Activated naive CD4-positive, alpha-beta T cell treated with anti-CD3 and anti-CD28 coated beads, Interleukin-2, amount 50 U/mL, for 16 hours (primary cell): ENCODE measurements around the gene KIF6.
A peak's percentile ranks its signal among the peaks of the same experiment; 100 is the strongest.

Source experiments
- DNase-seq: peaks from one replicate; pipeline ENCODE4 v3.0.0-alpha.2; 2020

The KIF6 gene

GRCh38 chr6:39366931-39367618 lies 358.1 kb downstream of the KIF6 start:
- DNase-seq, result no peak

GRCh38 chr6:39365281-39366074 lies 359.7 kb downstream of the KIF6 start:
- no peak for DNase-seq

- no peak for DNase-seq
These were observed 361.9 kb downstream of the KIF6 start for GRCh38 chr6:39363280-39363679.

- DNase-seq, result no peak
These were observed 362.7 kb downstream of the KIF6 start for GRCh38 chr6:39362487-39362865.

- peak; percentile 53 for DNase-seq
These were observed 363.3 kb downstream of the KIF6 start for GRCh38 chr6:39361657-39362486.

- DNase-seq, result no peak
These were observed 364.8 kb downstream of the KIF6 start for GRCh38 chr6:39360378-39360777.

GRCh38 chr6:39357998-39358686 lies 367.1 kb downstream of the KIF6 start:
- DNase-seq, result no peak

GRCh38 chr6:39353698-39354315 lies 371.4 kb downstream of the KIF6 start:
- no peak for DNase-seq

GRCh38 chr6:39350723-39351505 lies 374.3 kb downstream of the KIF6 start:
- no peak for DNase-seq

- DNase-seq, result no peak
These were observed 376.5 kb downstream of the KIF6 start for GRCh38 chr6:39348740-39349139.

- DNase-seq, result peak; percentile 55
These were observed 377.2 kb downstream of the KIF6 start for GRCh38 chr6:39347906-39348585.

GRCh38 chr6:39347206-39347605 lies 378.0 kb downstream of the KIF6 start:
- DNase-seq, result no peak

GRCh38 chr6:39344821-39345280 lies 380.4 kb downstream of the KIF6 start:
- no peak for DNase-seq

- DNase-seq, result no peak
These were observed 381.8 kb downstream of the KIF6 start for GRCh38 chr6:39343396-39343870.

GRCh38 chr6:39342692-39343395 lies 382.4 kb downstream of the KIF6 start:
- DNase-seq, result no peak

- no peak for DNase-seq
These were observed 383.3 kb downstream of the KIF6 start for GRCh38 chr6:39341937-39342336.

GRCh38 chr6:39341352-39341751 lies 383.9 kb downstream of the KIF6 start:
- no peak for DNase-seq

GRCh38 chr6:39339868-39340550 lies 385.2 kb downstream of the KIF6 start:
- DNase-seq, result no peak

- DNase-seq, result no peak
These were observed 385.9 kb downstream of the KIF6 start for GRCh38 chr6:39339096-39339867.
